ENCODE data around the gene MAPK11. TPM values are rescaled to one million over a fixed set of nuclear protein-coding genes. Genes with fewer than 3 reads are reported as not detected.

MAPK11 gene
- total and polyA plus RNA-seq, 10 of the 15 experiments (the other 5 are each of a cell fraction or from before 2014, with no cell fraction given): 0.05 to 12.8 (median 3.7) TPM

GRCh38 chr22:50305923-50306566 lies 35.9 kb upstream of the MAPK11 start:
- Histone ChIP-seq H3K27ac (ENCODE audit: control insufficient read depth, insufficient read depth) (peak overlapping the region; percentile 78), H3K4me2 (ENCODE audit: control insufficient read depth, insufficient read depth) (peak overlapping the region; percentile 99), H3K4me1 (ENCODE audit: control insufficient read depth, insufficient read depth, low read length) (peaks cover 60% of the 10 kb centered on the region), H3K9me3 (replicated peaks; ENCODE audit: control insufficient read depth, insufficient read depth, low read length) (no peaks in the 10 kb centered on the region), H3K36me3 (ENCODE audit: control insufficient read depth in 2 of 2, insufficient read depth in 2 of 2, low read length in 1 of 2) (peaks cover 1 to 2% of the 10 kb centered on the region in 2 experiments; a peak in 2 of 4 replicates), H3K4me3 (peak overlapping the region; percentile 91), H3K79me2 (ENCODE audit: control insufficient read depth, insufficient read depth, low read length) (peaks cover 63% of the 10 kb centered on the region), H3K9ac (ENCODE audit: control insufficient read depth, insufficient read depth, low read length) (peak overlapping the region; percentile 96), H4K20me1 (ENCODE audit: control insufficient read depth, insufficient read depth) (peaks cover 4% of the 10 kb centered on the region; the same call in 1 of the 2 replicates), H3K27me3 (replicated peaks in 1 of 2; ENCODE audit: control insufficient read depth in 2 of 2, insufficient read depth in 2 of 2, low read length in 1 of 2) (no peaks in the 10 kb centered on the region), H2AFZ (ENCODE audit: control insufficient read depth, low read depth, low read length) (no peak overlapping the region)
- CTCF ChIA-PET: interaction anchor here (1.8 to 4.0 kb wide), 5 partner anchors 12 to 36 kb away, joined by 4 to 17 read pairs (median 14); partner anchors contain the start of gene DENND6B
- POLR2A ChIA-PET: interaction anchor here (0.8 to 3.8 kb wide), 7 partner anchors 8 to 315 kb away, joined by 3 to 22 read pairs (median 3); no protein-coding TSS in a partner anchor
- under 1% methylated on average over 21 of the region's 21 CpGs for WGBS (ENCODE audit: insufficient coverage, insufficient replicate concordance, low lambda C conversion rate, missing lambda C conversion rate)
- ATAC-seq (peak; percentile 70), DNase-seq (ENCODE audit: low read depth, low spot score) (peak; percentile 36), FAIRE-seq (no peak)
- SMC1A ChIA-PET (ENCODE audit: uncharacterized antibody, unreplicated experiment): interaction anchor here (0.7 to 4.2 kb wide), 4 partner anchors 13 to 36 kb away, joined by 3 to 21 read pairs (median 4); no protein-coding TSS in a partner anchor
- intact Hi-C loops (cut with micrococcal nuclease; ENCODE audit: unreplicated experiment) (no loop called here), in situ Hi-C loops (cut with MboI) (no loop called here)
- RAD21 ChIA-PET (ENCODE audit: unreplicated experiment): interaction anchor here (0.5 to 3.8 kb wide), 9 partner anchors 9 to 220 kb away, joined by 3 to 13 read pairs (median 4); partner anchors contain the start of gene SCO2
- no TSS peak for BruUV-seq (replicated peaks)
- TF ChIP-seq, protein P1, sequence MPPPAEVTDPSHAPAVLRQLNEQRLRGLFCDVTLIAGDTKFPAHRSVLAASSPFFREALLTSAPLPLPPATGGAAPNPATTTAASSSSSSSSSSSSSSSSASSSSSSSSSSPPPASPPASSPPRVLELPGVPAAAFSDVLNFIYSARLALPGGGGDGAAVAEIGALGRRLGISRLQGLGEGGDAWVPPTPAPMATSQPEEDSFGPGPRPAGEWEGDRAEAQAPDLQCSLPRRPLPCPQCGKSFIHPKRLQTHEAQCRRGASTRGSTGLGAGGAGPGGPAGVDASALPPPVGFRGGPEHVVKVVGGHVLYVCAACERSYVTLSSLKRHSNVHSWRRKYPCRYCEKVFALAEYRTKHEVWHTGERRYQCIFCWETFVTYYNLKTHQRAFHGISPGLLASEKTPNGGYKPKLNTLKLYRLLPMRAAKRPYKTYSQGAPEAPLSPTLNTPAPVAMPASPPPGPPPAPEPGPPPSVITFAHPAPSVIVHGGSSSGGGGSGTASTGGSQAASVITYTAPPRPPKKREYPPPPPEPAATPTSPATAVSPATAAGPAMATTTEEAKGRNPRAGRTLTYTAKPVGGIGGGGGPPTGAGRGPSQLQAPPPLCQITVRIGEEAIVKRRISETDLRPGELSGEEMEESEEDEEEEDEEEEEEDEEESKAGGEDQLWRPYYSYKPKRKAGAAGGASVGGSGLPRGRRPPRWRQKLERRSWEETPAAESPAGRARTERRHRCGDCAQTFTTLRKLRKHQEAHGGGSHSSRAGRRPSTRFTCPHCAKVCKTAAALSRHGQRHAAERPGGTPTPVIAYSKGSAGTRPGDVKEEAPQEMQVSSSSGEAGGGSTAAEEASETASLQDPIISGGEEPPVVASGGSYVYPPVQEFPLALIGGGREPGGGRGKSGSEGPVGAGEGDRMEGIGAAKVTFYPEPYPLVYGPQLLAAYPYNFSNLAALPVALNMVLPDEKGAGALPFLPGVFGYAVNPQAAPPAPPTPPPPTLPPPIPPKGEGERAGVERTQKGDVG (CRISPR knock-in tag; IDR thresholded peaks at IDR 0.05): no peak
- TF ChIP-seq NFIC (IDR thresholded peaks at IDR 0.05; ENCODE audit: low read depth, low read length) (no peak; the same call in 1 of the 2 replicates), ZNF207 (IDR thresholded peaks at IDR 0.05; ENCODE audit: borderline replicate concordance) (no peak), TCF12 (IDR thresholded peaks at IDR 0.05; ENCODE audit: low read depth, low read length) (peak; percentile 53; the same call in 1 of the 2 replicates), SP1 (IDR thresholded peaks at IDR 0.05; ENCODE audit: low read depth, low read length) (no peak), KLF5 (IDR thresholded peaks at IDR 0.05; ENCODE audit: partially characterized antibody) (no peak), SRF (IDR thresholded peaks at IDR 0.05; ENCODE audit: low read depth in 2 of 2, low read length in 2 of 2) (no peak), CREM (IDR thresholded peaks at IDR 0.05; ENCODE audit: low read depth) (no peak; the same call in 1 of the 2 replicates), BACH1 (IDR thresholded peaks at IDR 0.05; ENCODE audit: borderline replicate concordance) (no peak; the same call in 1 of the 2 replicates), ZNF687 (IDR thresholded peaks at IDR 0.05) (peak; percentile 67; the same call in 1 of the 2 replicates)

Data from GM12878 (cell line).